ENCODE results near the gene SDK1. TPM values are rescaled to one million over a fixed set of nuclear protein-coding genes. Genes with fewer than 3 reads are reported as not detected.

SDK1 gene
- total RNA-seq, 4 donors from 2014 or later = 7.5 to 35.0 (median 10.2) TPM

DNA sequence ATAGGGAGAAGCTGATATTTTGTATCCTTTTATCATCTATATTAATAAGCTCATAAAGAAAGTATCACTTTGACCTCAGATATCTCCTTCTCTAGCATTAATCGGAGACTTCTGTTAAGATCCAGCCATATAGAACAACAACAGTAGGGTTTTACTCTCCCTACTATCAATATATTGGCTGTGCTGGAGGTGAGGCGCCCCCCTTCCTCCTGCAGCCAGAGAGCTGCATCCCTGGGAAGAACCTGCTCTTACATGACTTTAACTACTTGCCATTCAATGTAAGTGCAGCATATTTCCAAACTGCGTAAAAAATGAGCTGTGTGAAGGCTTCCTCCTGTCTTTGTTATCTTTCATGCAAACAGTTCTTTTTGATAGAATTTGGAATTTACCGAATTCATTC lies 247.8 kb downstream of the SDK1 start:
- TF ChIP-seq, protein P1, sequence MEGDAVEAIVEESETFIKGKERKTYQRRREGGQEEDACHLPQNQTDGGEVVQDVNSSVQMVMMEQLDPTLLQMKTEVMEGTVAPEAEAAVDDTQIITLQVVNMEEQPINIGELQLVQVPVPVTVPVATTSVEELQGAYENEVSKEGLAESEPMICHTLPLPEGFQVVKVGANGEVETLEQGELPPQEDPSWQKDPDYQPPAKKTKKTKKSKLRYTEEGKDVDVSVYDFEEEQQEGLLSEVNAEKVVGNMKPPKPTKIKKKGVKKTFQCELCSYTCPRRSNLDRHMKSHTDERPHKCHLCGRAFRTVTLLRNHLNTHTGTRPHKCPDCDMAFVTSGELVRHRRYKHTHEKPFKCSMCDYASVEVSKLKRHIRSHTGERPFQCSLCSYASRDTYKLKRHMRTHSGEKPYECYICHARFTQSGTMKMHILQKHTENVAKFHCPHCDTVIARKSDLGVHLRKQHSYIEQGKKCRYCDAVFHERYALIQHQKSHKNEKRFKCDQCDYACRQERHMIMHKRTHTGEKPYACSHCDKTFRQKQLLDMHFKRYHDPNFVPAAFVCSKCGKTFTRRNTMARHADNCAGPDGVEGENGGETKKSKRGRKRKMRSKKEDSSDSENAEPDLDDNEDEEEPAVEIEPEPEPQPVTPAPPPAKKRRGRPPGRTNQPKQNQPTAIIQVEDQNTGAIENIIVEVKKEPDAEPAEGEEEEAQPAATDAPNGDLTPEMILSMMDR (IDR thresholded peaks at IDR 0.05; ENCODE audit: low read depth) = no peak

DNA sequence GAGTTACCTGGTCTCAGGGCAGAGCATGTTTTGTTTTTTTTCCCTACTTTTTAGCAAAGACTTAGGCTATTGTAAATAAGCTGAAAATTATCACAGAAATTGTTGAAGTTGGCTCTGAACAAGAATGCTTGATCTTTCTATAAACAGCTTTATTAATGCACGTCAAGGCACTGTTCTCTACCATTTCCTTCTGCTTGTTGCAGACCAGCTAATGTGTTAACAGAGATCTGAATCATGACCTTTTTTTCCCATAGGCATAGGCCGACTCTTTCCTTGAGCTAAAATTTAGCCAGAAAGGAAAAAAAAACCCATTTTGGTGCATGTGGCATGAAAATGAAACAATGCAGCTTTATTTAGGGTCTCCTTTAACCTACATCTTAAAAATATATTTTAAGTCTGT lies 248.5 kb downstream of the SDK1 start:
- TF ChIP-seq, protein P1 (IDR thresholded peaks at IDR 0.05; ENCODE audit: low read depth) = no peak

DNA sequence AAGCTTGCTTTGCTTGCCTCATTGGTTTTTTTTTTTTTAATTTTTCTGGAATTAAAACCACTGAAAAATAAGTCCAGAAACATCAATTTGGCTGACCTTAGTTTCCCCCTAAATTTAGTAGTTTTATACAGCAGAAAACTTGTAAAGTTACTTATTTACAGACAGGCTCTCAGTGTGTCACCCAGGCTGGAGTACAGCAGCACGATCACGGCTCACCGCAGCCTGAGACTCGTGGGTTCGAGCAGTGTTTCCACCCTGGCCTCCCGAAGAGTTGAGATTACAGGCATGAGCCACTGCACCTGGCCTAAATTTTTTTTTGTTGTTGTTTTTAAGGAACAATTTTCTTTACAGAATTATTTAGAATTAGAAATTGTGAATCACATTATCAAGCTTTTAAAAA lies 250.5 kb downstream of the SDK1 start:
- TF ChIP-seq, protein P1 (IDR thresholded peaks at IDR 0.05; ENCODE audit: low read depth) = no peak

DNA sequence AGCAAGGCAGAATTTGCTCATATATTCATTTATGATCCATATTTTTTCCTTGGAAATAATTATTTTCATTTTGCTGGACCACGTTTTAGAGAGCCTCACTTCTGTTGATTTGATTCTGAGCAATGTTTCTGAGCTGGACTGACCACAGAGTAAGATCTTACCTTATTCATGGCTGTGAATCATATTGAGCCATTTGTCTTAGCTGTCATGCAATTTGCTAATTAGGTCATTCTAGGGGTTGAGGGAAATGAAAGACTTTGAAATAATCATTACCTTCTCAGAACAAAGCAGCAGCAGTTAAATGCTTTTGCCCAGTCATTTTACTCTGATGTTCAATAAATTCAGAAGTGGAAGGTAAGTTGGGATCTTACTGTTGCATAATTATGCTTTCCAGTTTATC lies 251.4 kb downstream of the SDK1 start:
- TF ChIP-seq, protein P1 (IDR thresholded peaks at IDR 0.05; ENCODE audit: low read depth) = no peak

DNA sequence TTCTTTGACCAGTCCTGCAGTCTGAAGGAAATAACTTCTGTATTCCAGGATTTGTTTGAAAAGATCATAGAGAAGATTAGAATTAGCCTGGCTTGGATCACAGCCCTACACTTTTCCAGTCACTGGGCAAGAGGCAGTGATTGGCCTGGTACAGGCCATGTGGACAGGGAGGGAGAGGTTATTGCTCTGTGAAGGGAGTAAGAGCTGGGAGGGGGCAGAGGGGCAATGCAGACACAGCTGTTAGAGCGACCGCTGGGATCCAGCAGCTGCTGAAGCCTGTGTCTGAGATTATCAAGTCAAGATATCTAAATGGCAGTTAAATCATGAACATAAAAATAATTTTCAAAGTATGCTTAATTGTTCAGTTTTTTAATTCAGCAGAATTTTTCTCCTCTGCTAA lies 257.3 kb downstream of the SDK1 start:
- TF ChIP-seq, protein P1 (IDR thresholded peaks at IDR 0.05; ENCODE audit: low read depth) = no peak

DNA sequence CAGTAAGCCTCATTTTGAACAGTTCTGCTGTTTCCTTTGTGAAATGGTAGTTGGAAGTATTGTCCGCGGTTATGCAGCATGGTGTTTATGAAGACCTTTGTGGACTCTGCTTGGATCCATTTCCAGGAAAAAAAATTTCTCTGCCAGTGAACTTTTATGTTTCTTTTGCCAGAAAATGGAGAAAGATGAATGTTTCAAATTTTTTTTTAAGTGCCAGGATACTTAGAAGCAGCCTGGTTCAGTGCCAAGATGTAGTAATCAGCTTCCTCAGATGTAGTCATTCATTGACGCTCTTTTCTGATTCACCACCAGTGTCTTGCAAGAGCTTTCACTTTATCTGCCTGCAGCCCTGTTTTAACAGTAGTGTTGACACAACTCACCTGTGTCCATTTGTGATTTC lies 258.2 kb downstream of the SDK1 start:
- TF ChIP-seq, protein P1 (IDR thresholded peaks at IDR 0.05; ENCODE audit: low read depth) = no peak

DNA sequence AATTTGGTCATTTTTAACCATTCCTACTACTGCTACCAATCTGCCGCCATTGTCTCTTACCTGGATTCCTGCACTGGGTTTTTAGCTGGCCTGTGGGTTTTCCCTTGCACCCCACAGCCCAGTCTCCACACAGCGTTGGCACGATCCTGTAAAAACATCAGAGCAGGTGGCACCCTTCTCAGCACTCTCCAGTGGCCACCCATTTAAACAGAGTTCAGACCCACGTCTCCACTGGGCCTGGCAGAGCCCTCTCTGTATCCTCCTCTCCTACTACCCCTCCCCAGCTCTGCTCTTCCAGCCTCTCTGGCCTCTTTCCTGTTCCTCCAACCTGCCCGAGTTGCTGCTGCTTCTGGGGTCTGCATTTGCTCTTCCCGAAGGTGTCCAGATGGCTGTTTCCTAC lies 259.4 kb downstream of the SDK1 start:
- TF ChIP-seq, protein P1 (IDR thresholded peaks at IDR 0.05; ENCODE audit: low read depth) = no peak
